ENCODE results near the gene ZNF429. TPM values are rescaled to one million over a fixed set of nuclear protein-coding genes. Genes with fewer than 3 reads are reported as not detected.
A peak's percentile ranks its signal among the peaks of the same experiment; 100 is the strongest.
"Not testable (repeated sequence)": the region's sequence is repeated elsewhere in the genome, so short reads cannot be mapped to it uniquely, and the experiment has no call there.

ZNF429 gene
- total RNA-seq, 1 experiment from 2014 or later, result 8.0 TPM

- no peak for DNase-seq (ENCODE audit: low read depth)
These were observed 85.5 kb downstream of the ZNF429 start for GRCh38 chr19:21590867-21591266.

DNA sequence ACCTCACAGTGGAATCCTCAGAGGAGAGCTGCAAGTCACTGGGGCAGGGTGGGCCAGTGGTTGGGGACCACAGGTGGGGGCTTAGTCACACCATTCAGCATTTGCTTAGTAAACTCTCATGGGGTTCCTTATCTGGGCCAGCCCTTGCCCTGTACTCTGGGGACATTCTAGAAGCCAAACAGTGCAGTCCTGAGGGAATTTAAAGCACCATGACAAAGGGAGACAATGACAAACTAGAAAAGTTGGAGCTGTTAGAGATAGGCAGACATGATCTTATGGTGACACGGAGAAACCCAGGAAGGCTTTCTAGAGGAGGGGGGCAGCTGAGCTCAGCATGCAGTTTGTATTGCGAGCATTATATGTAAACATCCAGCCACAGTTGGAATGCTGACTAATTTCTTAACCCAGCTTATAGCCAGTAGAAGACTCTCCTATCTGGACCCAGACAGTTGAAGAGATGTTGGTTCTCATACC is 87.6 kb downstream of the ZNF429 start:
- no peak for DNase-seq (ENCODE audit: low read depth)

DNA sequence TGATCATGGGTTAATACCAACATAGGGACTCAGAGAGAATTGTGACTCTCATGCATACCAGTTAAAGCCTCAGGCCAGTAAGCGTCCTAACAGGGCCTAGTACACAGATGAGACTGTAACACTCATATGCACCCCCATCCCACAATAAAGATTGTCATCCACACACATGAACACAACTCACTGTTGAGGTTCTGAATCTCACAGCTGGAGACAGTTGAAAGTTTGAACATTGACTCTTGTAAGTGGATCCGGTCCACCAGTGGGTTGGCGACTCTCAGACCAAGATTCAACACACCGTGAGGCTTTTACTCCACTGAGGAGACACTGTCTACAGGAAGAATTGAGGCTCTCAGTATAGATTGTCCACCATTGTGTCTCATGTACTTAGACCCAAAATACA is 88.1 kb downstream of the ZNF429 start:
- DNase-seq (ENCODE audit: low read depth), result no peak

GRCh38 chr19:21593934-21594820 is 88.8 kb downstream of the ZNF429 start:
- no peak for DNase-seq (ENCODE audit: low read depth)

GRCh38 chr19:21595185-21595584 is 89.8 kb downstream of the ZNF429 start:
- no peak for DNase-seq (ENCODE audit: low read depth)

DNA sequence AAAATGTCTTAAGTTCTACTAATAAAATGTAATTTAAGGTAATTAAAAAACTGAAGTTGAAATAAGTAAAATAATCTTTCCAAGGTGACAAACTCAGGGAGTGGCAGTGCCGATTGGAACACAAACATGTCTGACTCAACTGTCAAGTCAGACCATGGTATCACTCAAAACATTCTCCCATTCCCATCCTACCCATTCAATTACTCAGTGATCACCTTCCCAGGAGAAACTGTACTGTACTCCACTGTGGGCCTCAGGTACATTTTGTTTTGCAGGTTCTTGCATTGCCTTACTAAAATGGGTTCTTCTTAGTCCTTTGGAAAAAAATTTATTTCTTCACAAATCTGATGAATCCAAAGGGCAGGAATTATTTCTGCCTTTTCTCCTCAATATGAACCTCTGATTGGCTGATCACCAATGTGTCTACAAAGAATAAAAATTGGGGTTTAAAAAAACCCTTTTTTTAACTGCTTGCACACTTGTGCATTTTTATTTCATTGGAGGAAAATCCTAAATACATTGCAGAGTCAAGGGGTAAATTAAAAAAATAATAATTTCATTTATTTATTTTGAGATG is 96.8 kb downstream of the ZNF429 start:
- DNase-seq (ENCODE audit: low read depth), result no peak

GRCh38 chr19:21602659-21603430 is 97.4 kb downstream of the ZNF429 start:
- DNase-seq (ENCODE audit: low read depth), result not testable (repeated sequence)

DNA sequence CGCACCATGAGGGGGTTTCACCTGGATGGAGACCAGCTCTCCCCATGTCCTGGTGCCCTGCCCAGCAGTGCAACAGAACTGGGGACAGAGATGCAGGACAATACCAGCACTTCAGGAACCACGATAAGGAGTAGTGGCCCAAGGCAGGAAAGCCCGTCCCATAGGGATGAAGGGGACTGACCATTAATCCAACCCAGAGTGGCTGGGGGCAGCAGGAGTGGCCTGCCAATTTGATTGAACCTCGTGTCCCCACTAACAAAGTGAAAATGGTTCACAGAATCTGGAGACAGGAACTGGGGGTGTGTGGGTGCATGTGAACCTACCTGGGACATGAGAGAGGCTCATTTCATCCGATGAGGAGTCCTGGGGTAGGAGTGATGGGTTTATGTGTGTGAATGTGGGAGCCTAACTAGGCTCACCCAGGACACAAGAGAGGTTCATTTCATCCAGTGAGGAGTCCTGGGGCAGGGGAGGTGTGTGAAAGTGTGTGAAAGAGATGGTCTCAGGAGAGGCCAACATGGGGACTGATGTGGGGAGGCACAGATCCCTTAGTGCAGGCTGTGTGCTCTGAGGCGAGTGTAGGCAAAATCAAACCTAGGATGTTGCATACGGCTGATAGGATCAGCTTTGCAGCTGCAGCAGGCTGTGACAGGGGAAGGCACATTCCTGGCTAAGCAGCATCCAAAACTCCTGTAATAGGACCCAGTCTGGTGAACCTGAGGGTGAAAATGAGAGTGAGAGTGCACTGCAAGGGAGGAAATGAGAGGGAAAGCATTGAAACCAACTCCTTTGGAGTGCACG is 98.2 kb downstream of the ZNF429 start:
- DNase-seq (ENCODE audit: low read depth), result peak; percentile 3

GRCh38 chr19:21604351-21604926 is 99.0 kb downstream of the ZNF429 start:
- peak; percentile 55 for DNase-seq (ENCODE audit: low read depth)

Other genes starting within 250 kb of the ZNF429 start
- 4.9 and 7.0 TPM in 2 replicates for gene ZNF708, start 176.2 kb upstream of the ZNF429 start, total RNA-seq (2014; rRNA removed)
- 11.7 and 18.1 TPM in 2 replicates for gene ZNF738, start 146.6 kb upstream of the ZNF429 start, total RNA-seq (2014; rRNA removed)
- gene ZNF493, start 108.5 kb upstream of the ZNF429 start, total RNA-seq (2014; rRNA removed), result 6.3 and 15.5 TPM in 2 replicates

Data from LHCN-M2 (cell line).